ENCODE results near the gene LRRN4.

LRRN4 gene

GRCh38 chr20:6053776-6054688 lies at the start of gene LRRN4:
LRRN4 (minus strand) TSS chr20:6054060; CDS start chr20:6052799, 1,261 bp downstream.
- no peak for DNase-seq (ENCODE audit: low read depth in 2 of 2)

GRCh38 chr20:6103301-6103700 lies 49.4 kb upstream of the LRRN4 start:
- DNase-seq (ENCODE audit: low read depth in 2 of 2) = no peak

GRCh38 chr20:6101346-6101745 lies 47.5 kb upstream of the LRRN4 start:
- no peak for DNase-seq (ENCODE audit: low read depth in 2 of 2)

GRCh38 chr20:6100246-6100645 lies 46.4 kb upstream of the LRRN4 start:
- no peak for DNase-seq (ENCODE audit: low read depth in 2 of 2)

- no peak for DNase-seq (ENCODE audit: low read depth in 2 of 2)
These were observed 46.0 kb upstream of the LRRN4 start for GRCh38 chr20:6099819-6100218.

- DNase-seq (ENCODE audit: low read depth in 2 of 2) = no peak
These were observed 41.5 kb upstream of the LRRN4 start for GRCh38 chr20:6095409-6095808.

- DNase-seq (ENCODE audit: low read depth in 2 of 2) = no peak
These were observed 40.7 kb upstream of the LRRN4 start for GRCh38 chr20:6094565-6094964.

GRCh38 chr20:6094063-6094462 lies 40.2 kb upstream of the LRRN4 start:
- DNase-seq (ENCODE audit: low read depth in 2 of 2) = no peak

GRCh38 chr20:6091661-6092060 lies 37.8 kb upstream of the LRRN4 start:
- DNase-seq (ENCODE audit: low read depth in 2 of 2) = no peak

GRCh38 chr20:6086868-6087267 lies 33.0 kb upstream of the LRRN4 start:
- no peak for DNase-seq (ENCODE audit: low read depth in 2 of 2)

GRCh38 chr20:6083926-6084325 lies 30.1 kb upstream of the LRRN4 start:
- no peak for DNase-seq (ENCODE audit: low read depth in 2 of 2)

- no peak for DNase-seq (ENCODE audit: low read depth in 2 of 2)
These were observed 27.4 kb upstream of the LRRN4 start for GRCh38 chr20:6081236-6081635.

- DNase-seq (ENCODE audit: low read depth in 2 of 2) = no peak
These were observed 25.2 kb upstream of the LRRN4 start for GRCh38 chr20:6079016-6079415.

- DNase-seq (ENCODE audit: low read depth in 2 of 2) = no peak
These were observed 21.8 kb upstream of the LRRN4 start for GRCh38 chr20:6075428-6076219.

GRCh38 chr20:6074784-6075183 lies 20.9 kb upstream of the LRRN4 start:
- DNase-seq (ENCODE audit: low read depth in 2 of 2) = no peak

GRCh38 chr20:6074145-6074561 lies 20.3 kb upstream of the LRRN4 start:
- no peak for DNase-seq (ENCODE audit: low read depth in 2 of 2)

GRCh38 chr20:6070829-6071695 lies 17.2 kb upstream of the LRRN4 start:
- no peak for DNase-seq (ENCODE audit: low read depth in 2 of 2)

- no peak for DNase-seq (ENCODE audit: low read depth in 2 of 2)
These were observed 15.8 kb upstream of the LRRN4 start for GRCh38 chr20:6069669-6070068.

GRCh38 chr20:6067763-6068318 lies 14.0 kb upstream of the LRRN4 start:
- DNase-seq (ENCODE audit: low read depth in 2 of 2) = no peak

- DNase-seq (ENCODE audit: low read depth in 2 of 2) = no peak
These were observed 12.7 kb upstream of the LRRN4 start for GRCh38 chr20:6066582-6066981.

GRCh38 chr20:6061544-6061943 lies 7.7 kb upstream of the LRRN4 start:
- DNase-seq (ENCODE audit: low read depth in 2 of 2) = no peak

- no peak for DNase-seq (ENCODE audit: low read depth in 2 of 2)
These were observed 6.4 kb upstream of the LRRN4 start for GRCh38 chr20:6060213-6060612.

All from stimulated activated CD4-positive, alpha-beta T cell treated with anti-CD3 and anti-CD28 coated beads, Interleukin-1b, Interleukin-23, amount 100 ng/mL, for 1 hour (primary cell).